GM21723 (cell line): ENCODE measurements around the gene CSNK2B.

Experiments
- ATAC-seq: cut with Tn5 transposase; IDR thresholded peaks from one replicate; pipeline ENCODE4 v1.9.1; 2021; ENCODE audit warnings: mild to moderate bottlenecking, moderate library complexity; ENCODE audit not compliant: unreplicated experiment

CSNK2B gene

GRCh38 chr6:31636698-31637596 is 28.9 kb upstream of the CSNK2B start:
- no peak for ATAC-seq

DNA sequence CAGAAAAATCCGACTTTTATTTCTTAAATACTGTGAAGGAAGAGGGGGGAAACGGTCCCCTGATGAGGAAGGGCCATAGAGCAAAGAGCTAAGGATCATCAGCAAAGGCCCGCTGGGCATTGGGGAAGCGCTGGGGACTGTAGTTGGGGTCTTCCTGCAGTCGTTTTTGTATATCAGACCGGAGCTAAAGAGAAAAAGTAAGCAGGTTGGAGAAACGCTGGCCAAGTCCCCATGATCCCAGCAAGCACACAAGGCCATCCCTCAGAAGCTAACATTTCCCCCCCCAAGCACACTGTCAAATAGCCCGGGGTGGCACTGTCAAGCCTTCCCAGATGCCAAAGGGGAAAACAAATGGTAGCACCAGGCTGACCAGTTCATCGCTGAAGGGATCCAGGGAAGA is 26.8 kb upstream of the CSNK2B start:
- no peak for ATAC-seq

DNA sequence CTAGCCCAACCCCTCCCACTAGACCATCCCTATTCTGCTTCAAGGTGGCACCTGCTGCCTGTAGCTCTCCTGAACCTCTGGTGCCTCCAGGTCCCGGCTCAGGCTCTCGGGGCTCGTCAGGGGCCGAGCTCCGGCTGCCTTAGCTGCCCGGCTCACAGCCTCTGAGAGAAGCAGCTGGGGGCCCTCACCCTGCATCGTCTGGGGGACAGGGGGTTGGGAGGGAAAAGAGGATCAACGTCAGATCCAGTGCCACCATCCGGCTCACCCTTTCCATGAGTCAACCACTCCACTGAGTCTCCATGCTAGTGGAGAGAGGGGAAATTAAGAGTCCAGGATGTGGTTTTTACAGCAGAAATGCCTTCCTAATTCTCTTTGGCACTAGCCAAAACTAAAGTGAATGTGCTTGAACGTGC is 26.4 kb upstream of the CSNK2B start:
- no peak for ATAC-seq

- ATAC-seq: no peak
Measured at GRCh38 chr6:31640612-31641011, 25.3 kb upstream of the CSNK2B start.

- ATAC-seq: no peak
Measured at GRCh38 chr6:31641370-31641769, 24.5 kb upstream of the CSNK2B start.

GRCh38 chr6:31642798-31643570 is 22.9 kb upstream of the CSNK2B start:
- no peak for ATAC-seq

DNA sequence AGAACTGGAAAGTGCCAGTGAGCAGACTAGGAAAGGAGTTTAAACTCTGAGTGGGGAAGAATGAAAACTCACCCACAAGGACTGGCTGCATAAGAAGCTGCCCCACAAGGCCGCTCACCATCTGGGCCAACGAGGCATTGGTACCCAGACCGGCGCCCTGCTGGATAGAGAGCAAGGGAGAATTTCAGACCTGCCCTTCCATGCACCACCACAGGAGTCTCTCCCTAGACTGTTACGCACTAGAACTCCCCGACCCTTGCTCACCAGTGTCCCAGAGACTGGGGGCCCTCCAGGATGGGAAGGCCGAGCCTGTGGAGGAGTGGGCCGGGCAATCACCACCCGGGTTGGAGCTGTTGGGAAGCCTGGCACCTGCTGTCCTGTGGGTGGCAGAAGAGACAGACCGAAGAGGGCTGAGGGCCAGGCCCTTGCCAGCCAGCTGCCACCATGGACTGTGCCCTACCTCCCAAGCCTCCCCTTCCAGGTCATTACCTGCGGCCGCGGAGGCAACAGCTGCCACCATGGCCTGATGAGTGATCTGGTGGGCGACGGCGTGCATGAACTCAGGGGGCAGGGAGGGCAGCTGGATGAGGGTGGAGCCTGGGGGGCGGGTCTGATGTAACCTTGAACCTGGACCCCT is 21.9 kb upstream of the CSNK2B start:
- ATAC-seq: no peak

DNA sequence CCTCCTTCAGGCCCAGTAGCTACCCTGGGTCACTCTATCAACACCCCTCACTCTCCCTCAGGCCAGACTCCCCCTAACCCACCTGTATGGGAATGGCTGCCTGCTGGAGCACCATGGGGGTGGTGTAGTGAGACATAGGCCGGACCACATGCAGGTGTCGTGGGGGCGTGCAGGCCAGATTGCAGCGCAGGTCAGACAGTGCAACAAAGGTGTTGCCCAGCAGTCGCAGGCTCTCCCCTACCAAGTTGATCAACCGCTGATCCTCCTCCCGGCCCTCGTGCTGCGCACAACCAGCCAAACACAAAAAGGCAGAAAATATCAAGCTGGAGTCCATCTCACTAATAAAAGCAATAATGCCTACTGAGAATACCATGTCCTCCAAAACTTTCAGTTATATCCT is 20.6 kb upstream of the CSNK2B start:
- no peak for ATAC-seq

DNA sequence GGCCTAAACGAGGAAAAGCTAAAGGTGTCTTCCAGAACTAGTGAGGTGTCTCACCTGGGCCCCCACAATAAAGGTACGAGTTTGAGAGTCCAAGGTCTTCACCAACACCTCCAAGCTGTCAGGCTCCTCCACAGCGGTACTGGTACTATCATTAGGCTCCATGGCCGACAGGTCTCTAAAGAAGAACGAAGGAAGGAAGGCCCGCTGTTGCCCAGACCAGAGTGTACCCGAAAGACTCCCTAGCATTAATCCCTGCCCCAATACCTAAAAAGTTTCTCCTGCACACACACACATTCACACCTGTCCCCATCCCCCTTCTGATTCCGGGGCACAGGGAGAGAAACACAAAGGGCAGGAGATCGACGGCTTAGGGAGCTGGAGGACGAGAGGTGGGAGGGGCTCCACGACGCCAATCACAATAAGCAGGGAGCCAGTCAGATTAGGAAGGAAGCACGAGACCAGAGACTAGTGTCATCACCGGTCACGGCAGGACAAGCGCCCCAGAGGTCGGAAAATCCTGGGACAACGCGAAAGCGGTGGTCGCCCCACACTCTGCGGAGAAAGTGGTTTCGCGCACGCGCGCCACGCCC is 14.2 kb upstream of the CSNK2B start:
- ATAC-seq: peak; percentile 18

GRCh38 chr6:31652925-31653724 is 12.8 kb upstream of the CSNK2B start:
- peak; percentile 64 for ATAC-seq

GRCh38 chr6:31654574-31655348 is 11.1 kb upstream of the CSNK2B start:
- no peak for ATAC-seq

DNA sequence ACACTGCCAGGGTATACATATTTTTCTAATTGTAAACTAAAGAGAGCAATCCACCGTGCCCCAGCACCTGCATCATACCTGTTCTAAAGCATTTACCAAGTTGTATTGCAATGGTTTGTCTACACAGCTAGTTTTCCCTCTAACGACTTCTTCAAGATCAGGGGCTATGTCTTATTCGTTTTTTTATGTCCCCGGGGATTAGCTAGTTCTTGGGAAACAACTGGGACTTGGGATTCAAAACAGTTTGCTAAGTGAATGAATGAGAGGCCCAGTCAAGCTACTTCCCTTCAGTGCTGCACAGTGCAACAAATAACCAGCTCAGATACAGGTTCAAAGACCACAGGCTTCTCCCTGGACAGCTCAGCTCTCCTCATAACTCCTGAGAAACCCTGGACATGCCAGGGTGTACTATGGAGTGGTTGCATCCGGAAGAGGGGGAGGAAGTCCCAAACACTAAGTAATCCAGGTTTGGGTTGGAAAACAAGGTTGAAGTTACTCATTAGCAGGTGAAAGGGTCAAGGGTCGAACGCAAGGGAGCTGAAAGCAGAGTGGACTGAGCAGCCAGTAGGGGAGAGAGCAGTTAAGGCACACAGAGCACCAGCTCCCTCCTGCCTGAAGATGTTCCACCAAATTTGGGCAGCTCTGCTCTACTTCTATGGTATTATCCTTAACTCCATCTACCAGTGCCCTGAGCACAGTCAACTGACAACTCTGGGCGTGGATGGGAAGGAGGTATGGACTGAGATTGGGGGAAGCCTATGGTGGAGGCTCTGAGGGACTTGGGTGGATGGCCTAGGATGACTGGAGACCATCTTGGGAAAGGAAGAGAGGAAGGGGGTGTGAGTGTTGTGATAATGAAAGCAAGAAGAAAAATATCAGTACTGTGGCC is 10.3 kb upstream of the CSNK2B start, which contains the start of gene APOM:
Gene APOM (plus strand): TSS at position 546 of the 889 bp plus-strand sequence. CDS start 73 bp downstream, at position 619.
- no peak for ATAC-seq

- no peak for ATAC-seq
Measured at GRCh38 chr6:31657406-31658157, 8.3 kb upstream of the CSNK2B start.

- ATAC-seq: no peak
Measured at GRCh38 chr6:31658158-31658688, 7.7 kb upstream of the CSNK2B start.

DNA sequence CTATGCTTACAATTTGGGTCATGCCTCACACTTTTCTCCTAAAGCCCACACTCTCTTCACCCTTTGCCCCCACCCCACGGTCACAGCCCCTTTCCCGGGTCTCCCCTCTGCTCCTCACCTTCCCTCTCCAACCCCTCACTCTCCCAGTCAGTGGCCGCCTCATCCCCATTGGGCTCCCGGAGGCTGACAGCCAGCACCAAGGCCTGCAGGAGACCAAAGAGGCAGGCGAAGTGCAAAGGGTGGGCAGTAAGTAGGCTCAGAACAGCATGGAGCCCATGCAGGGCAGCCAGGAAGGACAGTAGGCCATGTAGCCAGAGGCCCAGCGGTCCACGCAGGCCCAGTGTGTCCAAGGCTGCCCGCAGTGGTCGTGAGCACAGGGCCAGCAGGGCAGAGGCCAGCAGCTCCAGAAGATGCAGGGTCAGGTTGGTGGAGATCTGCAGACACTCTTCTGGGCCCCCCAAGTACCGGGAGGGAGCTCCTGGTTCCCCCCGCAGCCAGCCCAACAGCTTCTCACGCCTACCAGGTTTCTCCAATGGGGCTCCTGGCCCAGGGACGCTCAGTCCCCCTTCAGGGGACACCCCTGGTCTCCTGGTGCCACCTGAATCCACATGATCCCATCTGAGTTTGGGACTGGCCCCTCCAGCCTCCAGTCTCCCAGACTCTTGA is 6.8 kb upstream of the CSNK2B start:
- ATAC-seq: no peak

DNA sequence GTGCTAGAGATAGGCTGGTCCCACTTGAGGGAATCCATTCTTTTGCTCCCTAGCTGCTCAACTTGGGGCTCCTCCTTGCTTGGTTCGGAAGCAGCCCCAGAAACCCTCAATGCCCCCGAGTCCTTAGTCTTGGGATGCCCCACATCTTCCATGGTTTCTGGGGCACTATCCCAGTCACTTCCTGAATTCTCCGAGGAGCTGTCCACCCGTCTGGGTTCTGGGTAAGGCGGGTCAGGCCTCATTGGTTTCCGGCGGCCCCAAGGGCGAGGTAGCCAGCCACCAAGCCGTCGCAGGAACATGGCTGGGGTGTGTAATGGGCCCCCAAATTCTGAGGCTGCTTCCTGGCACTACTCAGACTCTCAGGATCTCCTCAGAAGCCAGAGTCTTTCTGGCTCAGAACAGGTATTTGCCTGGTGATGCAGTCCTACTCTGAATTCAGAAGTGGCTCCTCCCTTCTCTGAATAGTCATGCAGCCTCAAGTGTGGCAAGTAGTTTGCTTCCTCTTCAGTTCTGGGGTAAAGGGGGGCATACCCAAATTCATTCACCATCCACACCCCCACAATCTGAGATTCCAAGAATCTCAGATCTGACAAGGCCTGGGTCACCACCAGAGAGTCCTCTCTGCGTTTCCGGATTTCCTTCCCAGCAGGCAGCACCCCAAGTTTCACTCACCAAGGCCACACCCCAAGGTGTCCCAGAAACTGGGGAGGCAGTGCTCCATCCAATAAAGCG is 6.1 kb upstream of the CSNK2B start:
- ATAC-seq: no peak
